Measurements from ENCODE around the gene YARS2. TPM values are rescaled to one million over a fixed set of nuclear protein-coding genes. Genes with fewer than 3 reads are reported as not detected.

Gene YARS2
- total RNA-seq, 1 donor from 2014 or later: 51.1 TPM

DNA sequence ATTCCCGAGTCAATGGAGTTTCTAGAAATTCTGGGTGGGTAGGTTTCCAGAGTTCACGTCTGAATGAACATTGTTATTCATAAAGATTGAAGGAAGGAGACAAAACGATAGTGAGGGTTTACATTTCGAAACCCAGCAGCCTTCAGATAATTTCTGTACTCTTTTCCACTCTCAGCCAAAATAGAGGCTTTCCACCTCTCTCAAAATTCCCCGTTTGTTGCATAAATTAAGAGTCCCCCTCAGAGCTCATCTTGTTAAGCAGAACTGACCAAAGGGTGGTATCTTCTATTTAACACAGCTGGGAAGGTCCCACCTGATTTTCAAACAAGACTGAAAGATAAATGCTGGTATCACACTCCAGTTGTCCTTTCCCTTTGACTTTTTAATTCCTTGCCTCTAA lies 21.5 kb upstream of the YARS2 start:
- H3K4me3 ChIP-seq (ENCODE audit: low read depth, low read length): no peak overlapping the region
- TF ChIP-seq, protein P1, sequence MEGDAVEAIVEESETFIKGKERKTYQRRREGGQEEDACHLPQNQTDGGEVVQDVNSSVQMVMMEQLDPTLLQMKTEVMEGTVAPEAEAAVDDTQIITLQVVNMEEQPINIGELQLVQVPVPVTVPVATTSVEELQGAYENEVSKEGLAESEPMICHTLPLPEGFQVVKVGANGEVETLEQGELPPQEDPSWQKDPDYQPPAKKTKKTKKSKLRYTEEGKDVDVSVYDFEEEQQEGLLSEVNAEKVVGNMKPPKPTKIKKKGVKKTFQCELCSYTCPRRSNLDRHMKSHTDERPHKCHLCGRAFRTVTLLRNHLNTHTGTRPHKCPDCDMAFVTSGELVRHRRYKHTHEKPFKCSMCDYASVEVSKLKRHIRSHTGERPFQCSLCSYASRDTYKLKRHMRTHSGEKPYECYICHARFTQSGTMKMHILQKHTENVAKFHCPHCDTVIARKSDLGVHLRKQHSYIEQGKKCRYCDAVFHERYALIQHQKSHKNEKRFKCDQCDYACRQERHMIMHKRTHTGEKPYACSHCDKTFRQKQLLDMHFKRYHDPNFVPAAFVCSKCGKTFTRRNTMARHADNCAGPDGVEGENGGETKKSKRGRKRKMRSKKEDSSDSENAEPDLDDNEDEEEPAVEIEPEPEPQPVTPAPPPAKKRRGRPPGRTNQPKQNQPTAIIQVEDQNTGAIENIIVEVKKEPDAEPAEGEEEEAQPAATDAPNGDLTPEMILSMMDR (IDR thresholded peaks at IDR 0.05; ENCODE audit: insufficient read depth, low read length, poor library complexity, severe bottlenecking): no peak
- no peaks in the 10 kb centered on the region for H3K36me3 ChIP-seq (ENCODE audit: control insufficient read depth, insufficient read depth, low read length)
- no peak for DNase-seq (ENCODE audit: low read depth)
- no peaks in the 10 kb centered on the region for H3K27me3 ChIP-seq (ENCODE audit: control insufficient read depth, insufficient read depth, low read length)

DNA sequence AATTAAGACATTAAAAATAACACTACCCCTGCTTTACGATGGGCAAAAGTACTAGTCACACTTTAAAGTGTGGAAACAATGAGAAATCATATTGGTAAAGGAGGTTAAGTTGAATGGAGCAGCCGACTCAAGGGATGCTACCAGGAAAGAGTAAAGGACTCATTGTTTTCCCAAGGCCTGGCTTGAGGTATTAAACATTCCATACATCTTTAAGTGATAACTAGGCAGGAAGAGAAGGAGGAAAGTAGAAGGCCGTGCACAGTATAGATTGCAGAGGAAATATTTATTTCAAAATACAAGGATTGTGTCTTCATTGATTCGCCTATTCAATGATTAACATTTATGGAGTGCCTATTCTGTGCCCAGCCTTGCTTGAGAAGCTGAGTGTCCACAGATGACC lies 20.6 kb upstream of the YARS2 start:
- Histone ChIP-seq H3K4me3 (ENCODE audit: low read depth, low read length) (no peak overlapping the region), H3K36me3 (ENCODE audit: control insufficient read depth, insufficient read depth, low read length) (no peaks in the 10 kb centered on the region), H3K27me3 (ENCODE audit: control insufficient read depth, insufficient read depth, low read length) (no peaks in the 10 kb centered on the region)
- TF ChIP-seq, protein P1 (IDR thresholded peaks at IDR 0.05; ENCODE audit: insufficient read depth, low read length, poor library complexity, severe bottlenecking): no peak
- no peak for DNase-seq (ENCODE audit: low read depth)

DNA sequence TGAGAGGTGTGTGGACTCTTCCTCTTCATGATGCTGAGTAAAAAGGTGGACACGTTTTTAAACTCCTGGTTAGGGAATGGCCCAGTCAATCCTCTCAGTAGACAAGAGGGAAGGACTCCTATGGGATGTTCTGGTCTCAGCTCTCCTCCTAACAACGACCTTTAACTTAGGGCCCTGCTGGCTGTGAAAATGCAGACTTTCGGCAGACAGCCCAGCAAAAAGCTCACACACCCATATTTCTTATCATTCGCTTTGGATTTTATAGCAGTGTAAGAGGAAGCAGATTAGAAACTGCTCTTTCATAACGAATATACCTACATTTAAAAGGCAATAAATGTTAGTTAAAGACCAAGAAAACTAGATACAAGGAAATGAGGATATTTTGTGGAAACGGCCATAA lies 18.0 kb upstream of the YARS2 start:
- Histone ChIP-seq H3K4me3 (ENCODE audit: low read depth, low read length) (no peak overlapping the region), H3K27me3 (ENCODE audit: control insufficient read depth, insufficient read depth, low read length) (no peaks in the 10 kb centered on the region), H3K36me3 (ENCODE audit: control insufficient read depth, insufficient read depth, low read length) (no peaks in the 10 kb centered on the region)
- DNase-seq (ENCODE audit: low read depth): no peak
- TF ChIP-seq, protein P1 (IDR thresholded peaks at IDR 0.05; ENCODE audit: insufficient read depth, low read length, poor library complexity, severe bottlenecking): no peak

DNA sequence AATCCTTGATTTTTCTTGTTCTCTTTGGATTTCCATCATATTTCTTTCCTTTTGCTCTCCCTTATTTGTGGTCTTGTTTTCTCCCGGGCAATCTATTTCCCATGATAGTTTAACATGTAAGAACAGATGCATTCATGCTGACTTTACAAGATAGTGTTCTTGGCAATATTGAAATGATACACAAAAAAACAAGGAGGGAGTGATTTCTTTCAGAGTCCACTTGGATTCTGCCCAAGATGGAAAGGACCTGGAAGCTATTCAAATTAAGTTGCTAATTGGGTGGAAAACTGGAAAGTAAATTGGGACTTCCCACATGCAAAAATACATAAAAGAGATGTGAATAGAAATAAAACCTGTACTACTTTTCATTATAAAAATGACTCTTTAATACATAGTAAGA lies 14.4 kb upstream of the YARS2 start:
- Histone ChIP-seq H3K36me3 (ENCODE audit: control insufficient read depth, insufficient read depth, low read length) (no peaks in the 10 kb centered on the region), H3K4me3 (ENCODE audit: low read depth, low read length) (no peak overlapping the region), H3K27me3 (ENCODE audit: control insufficient read depth, insufficient read depth, low read length) (no peaks in the 10 kb centered on the region)
- DNase-seq (ENCODE audit: low read depth): no peak
- TF ChIP-seq, protein P1 (IDR thresholded peaks at IDR 0.05; ENCODE audit: insufficient read depth, low read length, poor library complexity, severe bottlenecking): no peak

DNA sequence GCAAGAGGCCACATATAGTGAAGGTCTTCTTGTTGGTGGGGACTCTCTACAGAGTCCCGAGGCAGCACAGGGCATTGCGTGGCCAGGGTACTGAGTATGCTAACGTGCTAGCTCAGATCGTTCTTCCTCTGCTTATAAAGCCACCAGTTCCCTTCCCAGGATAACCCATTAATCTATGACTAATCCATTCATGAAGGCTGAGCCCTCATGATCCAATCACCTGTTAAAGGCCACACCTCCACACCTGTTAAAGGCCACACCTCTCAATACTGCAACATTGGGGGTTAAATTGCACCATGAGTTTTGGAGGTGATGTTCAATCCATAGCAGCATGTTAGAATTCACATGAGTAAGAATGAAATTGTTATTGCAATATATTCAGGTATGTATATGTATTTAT lies 12.8 kb upstream of the YARS2 start:
- DNase-seq (ENCODE audit: low read depth): no peak
- Histone ChIP-seq H3K4me3 (ENCODE audit: low read depth, low read length) (no peak overlapping the region), H3K27me3 (ENCODE audit: control insufficient read depth, insufficient read depth, low read length) (no peaks in the 10 kb centered on the region), H3K36me3 (ENCODE audit: control insufficient read depth, insufficient read depth, low read length) (no peaks in the 10 kb centered on the region)
- TF ChIP-seq, protein P1 (IDR thresholded peaks at IDR 0.05; ENCODE audit: insufficient read depth, low read length, poor library complexity, severe bottlenecking): no peak

DNA sequence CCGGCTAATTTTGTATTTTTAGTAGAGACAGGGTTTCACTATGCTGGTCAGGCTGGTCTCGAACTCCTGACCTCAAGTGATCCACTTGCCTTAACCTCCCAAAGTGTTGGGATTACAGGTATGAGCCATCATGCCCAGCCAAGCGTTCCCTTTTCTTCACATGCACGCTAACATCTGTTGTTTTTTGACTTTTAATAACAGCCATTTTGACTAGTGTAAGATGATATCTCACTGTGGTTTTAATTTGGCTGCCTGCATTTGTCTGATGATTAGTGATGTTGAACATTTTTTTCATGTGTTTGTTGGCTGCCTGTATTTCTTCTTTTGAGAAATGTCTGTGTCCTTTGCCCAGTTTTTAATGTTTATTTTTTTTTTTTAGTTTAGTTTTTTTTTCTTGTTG lies 10.2 kb upstream of the YARS2 start:
- no peaks in the 10 kb centered on the region for H3K36me3 ChIP-seq (ENCODE audit: control insufficient read depth, insufficient read depth, low read length)
- no peak overlapping the region for H3K4me3 ChIP-seq (ENCODE audit: low read depth, low read length)
- TF ChIP-seq, protein P1 (IDR thresholded peaks at IDR 0.05; ENCODE audit: insufficient read depth, low read length, poor library complexity, severe bottlenecking): no peak
- no peaks in the 10 kb centered on the region for H3K27me3 ChIP-seq (ENCODE audit: control insufficient read depth, insufficient read depth, low read length)
- no peak for DNase-seq (ENCODE audit: low read depth)
